NCI-H1436 treated with DMSO at 0.1 percent for 48 hours (cell line): ENCODE results near the gene SPCS2.
A peak's percentile ranks its signal among the peaks of the same experiment; 100 is the strongest.
"Not testable (repeated sequence)": the region's sequence is repeated elsewhere in the genome, so short reads cannot be mapped to it uniquely, and the experiment has no call there.

Source experiments
- DNase-seq: peaks from one replicate; lab custom pipeline; 2025; lab: John Stamatoyannopoulos, UW

Gene SPCS2

DNA sequence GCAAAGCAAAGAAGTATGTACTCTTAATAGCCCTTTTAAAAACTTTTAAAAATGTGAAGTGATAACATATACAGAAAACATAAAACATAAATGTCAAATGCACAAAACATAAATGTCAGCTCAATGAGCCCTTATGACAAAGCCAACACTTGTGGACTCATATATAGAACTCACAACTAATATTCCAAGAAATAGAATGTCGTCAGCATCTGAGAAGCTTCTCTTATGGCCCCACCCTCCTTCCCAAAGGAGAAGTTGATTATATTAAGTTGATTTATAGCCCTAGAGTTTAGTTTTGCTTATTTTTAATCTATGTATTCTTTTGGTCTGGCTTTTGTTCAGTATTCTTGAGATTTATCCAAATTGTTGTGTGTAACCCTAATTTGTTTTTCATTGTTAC, 53.5 kb downstream of the SPCS2 start:
- no peak for DNase-seq

DNA sequence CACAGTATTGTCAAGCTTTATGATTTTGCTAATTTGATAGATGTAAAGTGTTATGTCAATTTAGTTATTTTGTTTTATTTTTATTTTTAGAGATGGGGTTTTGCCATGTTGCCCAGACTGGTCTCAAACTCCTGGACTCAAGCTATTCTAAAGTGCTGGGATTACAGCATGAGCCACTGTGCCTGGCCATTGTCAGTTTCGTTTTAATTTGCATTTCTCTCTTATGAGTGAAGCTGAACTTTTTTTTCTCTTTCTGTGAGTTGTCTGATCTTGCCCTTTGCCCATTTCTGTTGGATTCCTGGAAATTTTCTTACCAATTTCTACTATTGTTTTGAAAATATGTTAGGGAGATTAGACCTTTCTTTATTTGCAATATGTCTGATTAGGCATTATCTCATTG, 55.1 kb downstream of the SPCS2 start:
- DNase-seq = no peak

DNA sequence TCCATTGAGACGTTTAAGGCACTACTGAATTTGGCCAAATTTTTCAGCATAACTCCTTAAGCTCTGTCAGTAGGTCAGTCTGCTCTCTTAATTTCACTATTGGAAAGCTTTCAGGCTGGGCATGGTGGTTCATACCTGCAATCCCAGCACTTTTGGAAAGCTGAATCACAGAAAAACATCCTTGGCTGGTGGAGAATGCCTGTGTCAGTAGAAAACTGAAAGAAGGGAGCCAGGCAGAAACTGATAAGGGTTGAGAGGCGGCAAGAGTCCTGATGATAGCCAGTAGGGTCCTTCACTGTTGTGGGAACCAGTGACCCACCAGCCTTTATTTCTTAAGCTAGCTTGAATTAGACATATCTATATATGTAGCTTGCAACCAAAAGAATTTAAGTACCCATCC, 62.3 kb downstream of the SPCS2 start:
- no peak for DNase-seq

DNA sequence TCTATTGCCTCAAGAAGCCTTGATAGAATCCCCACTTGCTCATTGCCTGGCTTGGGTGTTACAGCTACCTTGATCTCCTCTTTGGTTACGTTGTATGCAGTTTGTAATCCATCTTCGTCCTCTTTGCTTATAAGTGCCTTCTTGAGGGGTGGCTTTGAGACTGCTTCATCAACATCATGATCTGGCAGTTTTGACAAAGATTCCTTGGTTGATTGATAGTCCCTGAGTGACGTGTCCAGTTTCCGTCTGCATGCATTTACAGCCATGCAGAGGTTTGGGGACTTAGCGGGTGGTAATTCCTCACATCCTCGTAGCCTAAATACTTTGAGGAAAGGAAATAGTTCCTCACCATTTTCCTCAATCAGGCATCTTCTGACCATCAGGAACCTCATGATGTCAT, 62.8 kb downstream of the SPCS2 start:
- DNase-seq = no peak

DNA sequence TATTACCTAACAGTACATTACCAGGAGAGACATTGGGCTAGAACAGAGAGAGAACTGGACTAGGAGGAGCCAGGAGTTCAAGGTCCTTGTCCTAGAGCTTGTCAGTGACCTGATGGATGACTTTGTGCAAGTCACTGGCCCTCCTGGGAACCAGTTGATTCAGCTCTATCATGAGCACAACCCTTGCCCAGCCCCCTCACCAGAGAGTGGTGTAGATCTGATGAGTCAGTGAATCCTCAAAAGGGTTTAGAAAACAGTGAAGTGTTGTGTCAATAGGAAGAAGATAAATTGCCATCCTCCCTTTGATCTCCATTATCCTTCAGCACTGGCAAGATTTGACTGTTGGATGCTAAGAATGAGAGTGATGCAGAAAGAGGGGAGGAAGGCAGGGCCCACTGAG, 64.0 kb downstream of the SPCS2 start:
- no peak for DNase-seq

DNA sequence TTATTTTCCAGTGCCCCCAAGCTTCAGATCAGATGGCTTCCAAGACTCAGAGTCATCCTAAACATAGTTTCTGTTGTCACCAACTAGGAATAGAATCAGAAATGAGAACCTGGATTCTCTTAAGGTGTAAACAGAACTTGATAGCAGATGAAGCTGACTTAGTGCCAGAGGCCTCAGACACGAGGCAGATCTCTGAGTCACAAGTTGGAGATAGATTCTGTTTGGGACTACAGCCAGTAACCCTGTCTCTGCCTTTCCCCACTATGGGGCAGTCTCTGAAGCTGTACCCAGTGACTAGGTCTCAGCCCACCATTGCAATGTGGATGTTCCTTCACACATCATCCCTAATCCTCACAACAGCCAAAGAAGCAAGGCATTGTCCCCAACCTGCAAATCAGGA, 65.1 kb downstream of the SPCS2 start:
- no peak for DNase-seq

DNA sequence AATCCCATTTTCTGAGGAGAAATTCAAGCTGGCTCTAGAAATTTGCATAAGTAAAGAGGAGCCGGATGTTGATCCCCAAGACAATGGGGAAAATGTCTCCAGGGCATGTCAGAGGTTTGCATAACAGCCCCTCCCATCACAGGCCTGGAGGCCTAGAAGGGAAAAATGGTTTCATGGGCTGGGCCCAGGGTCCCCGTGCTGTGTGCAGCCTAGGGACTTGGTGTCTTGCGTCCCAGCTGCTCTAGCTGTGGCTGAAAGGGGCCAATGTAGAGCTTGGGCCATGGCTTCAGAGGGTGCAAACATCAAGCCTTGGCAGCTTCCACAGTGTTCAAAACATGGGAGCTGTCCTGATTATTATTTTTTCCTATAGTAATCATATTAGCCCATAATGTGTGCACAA, 70.1 kb downstream of the SPCS2 start:
- DNase-seq = not testable (repeated sequence)

DNA sequence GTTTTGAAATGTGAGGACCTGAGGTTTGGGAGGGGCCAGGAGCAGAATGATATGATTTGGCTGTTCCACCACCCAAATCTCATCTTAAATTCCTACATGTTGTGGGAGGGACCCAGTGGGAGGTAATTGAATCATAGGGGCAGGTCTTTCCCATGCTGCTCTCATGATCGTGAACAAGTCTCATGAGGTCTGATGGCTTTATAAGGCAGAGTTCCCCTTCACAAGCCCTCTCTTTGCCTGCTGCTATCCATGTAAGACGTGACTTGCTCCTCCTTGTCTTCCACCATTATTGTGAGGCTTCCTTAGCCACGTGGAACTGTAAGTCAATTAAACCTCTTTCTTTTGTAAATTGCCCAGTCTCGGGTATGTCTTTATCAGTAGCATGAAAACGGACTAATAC, 71.3 kb downstream of the SPCS2 start:
- not testable (repeated sequence) for DNase-seq

DNA sequence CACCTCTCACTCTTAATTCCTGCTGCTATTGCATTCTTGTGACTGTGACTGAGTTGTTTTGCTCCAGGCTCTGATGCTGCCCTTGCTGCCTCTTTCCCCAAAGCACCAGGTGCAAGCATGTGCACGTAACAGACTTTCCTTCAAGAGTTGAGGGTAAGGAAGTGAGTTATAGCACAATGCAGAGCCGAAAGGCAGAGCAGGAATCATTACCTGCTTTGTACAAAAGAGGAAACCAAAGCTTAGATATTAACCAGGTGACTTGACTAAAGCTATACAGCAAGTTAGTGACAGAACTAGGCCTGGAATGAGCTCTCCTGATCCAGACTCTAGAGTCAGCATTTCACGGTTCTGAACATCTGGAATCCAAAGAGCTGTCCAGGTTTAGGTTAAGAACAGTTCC, 73.2 kb downstream of the SPCS2 start:
- DNase-seq = no peak

DNA sequence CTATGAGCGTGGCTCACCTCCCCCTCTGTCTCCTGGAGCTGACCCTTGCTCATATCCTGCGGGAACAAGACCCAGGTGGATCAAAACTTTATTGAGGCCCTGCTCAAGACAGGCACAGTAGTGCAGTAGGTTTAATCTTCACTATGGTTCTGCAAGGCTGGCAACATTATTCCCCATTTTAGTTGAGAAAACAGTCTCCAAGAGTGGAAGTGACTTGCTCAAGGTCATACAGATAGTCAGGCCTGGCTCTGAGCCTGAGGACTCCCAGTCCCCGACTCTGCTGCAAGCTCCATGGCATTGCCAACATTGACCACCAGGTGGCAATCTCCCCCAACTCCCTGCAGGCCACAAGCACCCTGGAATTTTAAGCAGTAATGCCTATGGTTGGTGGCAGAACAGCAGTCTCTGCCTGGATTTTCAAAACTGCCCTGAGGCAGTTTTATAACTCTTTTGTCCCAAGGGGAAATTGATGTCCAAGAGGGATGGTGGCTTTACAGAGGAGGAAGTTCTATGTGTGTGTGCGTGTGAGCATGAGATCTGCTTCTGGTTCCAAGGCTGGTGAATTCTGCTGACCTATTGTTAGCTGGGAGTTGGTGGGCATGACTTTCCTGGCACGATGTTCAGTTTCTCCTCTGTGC, 73.8 kb downstream of the SPCS2 start:
- peak; percentile 7 for DNase-seq

DNA sequence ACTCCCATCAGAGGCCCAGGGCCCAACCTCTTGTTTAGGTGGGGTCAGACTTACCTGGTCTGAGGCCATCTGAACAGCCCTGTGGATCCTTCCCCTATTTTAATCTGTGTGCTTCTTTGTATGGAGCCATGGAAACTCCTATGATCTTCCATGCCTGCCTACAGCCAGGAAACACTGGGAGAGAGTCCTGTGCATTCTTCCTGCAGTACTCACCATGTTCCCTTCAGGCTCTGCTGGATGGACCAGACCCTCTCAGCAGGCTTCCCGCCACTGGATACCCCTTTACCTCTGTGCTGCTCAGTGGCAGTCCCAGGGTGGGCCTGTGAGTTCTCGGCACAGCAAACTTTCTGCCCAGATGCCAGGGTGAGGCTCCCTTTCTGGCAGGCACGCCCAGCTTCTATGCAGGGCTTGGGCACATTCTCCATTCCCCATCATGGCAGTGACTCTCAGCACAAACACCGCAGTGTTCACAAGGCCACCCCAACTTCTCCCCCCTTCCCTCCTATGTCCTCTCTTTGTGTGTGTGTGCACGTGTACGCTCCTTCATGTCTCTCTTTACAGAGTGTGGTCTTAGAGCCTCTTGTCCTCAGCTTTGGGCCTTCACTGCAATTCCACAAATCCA, 74.5 kb downstream of the SPCS2 start:
- DNase-seq = no peak

DNA sequence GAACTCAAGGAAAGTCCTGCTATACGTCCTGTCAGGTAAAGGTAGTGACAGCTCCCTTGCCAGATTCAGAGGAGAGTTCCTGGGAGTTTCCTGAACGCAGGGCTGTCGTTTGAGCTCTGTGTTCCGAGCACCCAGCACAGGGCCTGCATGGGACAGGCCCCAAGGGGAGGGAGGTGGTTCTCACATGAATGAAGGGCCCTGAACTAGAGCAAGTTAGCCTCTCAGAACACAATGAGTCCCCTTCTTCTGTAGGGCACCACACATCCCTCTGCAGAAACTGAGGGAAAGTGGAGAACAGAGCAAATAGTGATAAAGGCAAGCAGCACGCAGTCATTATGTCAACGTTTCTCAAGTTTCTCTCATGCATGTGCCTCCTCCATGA, 75.0 kb downstream of the SPCS2 start:
- DNase-seq = no peak

DNA sequence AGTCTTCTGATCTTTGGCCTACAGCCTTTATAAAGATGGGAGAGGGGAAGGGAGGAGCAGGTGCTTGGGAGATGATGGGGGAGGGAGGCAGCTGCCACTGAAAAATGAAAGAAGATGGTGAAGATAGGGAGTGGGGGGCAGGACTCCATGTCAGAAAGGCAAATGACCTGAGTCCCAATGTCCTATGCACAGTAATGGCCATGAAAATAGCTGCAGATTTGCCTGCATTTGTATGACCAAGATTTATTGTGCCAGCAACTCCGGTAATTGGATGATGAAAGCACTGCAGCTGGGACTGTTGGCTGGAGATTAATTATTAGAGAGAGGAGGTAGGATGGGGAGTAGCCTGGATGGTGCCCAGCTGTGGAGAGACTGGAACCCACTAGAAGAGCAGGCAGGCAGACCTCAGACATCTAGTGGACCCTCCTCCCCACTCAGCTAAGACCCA, 75.7 kb downstream of the SPCS2 start:
- DNase-seq = no peak

DNA sequence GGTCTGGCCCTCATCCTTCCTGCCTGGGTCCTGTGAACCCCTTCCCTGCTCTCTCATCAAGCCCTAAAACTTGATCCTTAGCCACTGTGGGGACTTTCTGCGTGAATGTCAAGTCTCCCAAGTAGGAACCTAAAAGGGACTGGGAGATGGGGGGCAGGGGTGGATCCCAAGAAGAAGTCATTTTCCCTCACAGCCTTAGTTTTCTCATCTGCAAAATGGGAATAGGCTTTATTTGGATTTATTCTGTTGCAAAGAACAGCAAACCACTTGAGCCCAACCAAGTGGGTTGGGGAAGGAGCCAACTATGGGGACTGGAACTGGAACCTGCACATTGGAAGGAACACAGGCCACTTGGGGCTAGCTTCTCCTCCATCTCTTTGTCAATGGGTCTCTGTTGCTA, 76.5 kb downstream of the SPCS2 start:
- DNase-seq = no peak

DNA sequence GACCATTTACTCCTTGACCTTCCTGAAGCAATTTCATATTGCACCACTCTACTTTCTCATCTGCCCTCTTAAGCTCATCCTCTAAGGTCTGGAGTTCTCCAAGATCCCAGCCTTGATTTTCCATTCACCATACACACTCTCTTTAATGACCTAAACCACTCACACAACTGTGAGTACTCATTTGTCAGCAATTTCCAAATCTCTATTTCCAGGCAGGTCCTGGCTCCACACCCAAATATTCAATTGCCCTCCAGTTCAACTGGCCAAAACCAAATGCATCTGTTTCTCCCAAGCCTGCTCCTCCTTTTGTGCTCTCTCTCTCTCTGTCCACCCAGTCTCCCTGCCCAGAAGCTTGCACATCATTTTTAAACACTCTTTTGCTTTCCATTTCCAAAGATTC, 79.3 kb downstream of the SPCS2 start:
- no peak for DNase-seq
